DND-41 (cell line): ENCODE results near the gene DLST.

Experiments used
- EZH2 ChIP-seq: IDR thresholded peaks from 3 replicates; pipeline ENCODE4 v1.6.1; 2012; ENCODE audit warnings: borderline replicate concordance, low read depth, mild to moderate bottlenecking, moderate library complexity, low read length, inconsistent platforms; ENCODE audit not compliant: severe bottlenecking
- TF ChIP-seq, protein P1 (sequence below): IDR thresholded peaks from 2 replicates; pipeline ENCODE4 v1.5.1; 2012; ENCODE audit warnings: borderline replicate concordance, low read length, moderate library complexity, mild to moderate bottlenecking; ENCODE audit not compliant: poor library complexity, severe bottlenecking; ENCODE audit errors: extremely low read depth

DNA sequence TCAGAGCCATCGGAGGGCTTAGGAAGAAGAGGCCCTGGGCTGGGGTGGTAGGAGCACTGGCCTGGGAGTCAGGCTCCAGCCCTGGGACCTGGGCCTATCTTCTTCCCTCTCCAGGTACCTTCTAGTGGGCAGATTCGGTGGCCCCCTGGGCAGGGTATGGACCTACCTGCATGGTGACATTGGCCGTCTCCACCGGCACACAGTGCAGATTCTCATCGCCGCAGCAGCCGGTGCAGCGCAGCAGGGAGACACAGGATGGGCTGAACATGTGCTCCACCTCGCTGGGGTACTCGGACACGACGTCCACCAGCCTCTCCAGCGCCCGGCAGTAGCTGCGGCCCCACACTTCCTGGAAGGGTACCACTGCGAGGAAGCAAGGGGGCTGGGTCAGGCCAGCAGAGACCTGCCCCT lies 67.5 kb downstream of the DLST start:
- TF ChIP-seq EZH2: no peak
- TF ChIP-seq, protein P1, sequence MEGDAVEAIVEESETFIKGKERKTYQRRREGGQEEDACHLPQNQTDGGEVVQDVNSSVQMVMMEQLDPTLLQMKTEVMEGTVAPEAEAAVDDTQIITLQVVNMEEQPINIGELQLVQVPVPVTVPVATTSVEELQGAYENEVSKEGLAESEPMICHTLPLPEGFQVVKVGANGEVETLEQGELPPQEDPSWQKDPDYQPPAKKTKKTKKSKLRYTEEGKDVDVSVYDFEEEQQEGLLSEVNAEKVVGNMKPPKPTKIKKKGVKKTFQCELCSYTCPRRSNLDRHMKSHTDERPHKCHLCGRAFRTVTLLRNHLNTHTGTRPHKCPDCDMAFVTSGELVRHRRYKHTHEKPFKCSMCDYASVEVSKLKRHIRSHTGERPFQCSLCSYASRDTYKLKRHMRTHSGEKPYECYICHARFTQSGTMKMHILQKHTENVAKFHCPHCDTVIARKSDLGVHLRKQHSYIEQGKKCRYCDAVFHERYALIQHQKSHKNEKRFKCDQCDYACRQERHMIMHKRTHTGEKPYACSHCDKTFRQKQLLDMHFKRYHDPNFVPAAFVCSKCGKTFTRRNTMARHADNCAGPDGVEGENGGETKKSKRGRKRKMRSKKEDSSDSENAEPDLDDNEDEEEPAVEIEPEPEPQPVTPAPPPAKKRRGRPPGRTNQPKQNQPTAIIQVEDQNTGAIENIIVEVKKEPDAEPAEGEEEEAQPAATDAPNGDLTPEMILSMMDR: no peak
